HG02938 (cell line): ENCODE results near the gene KRTAP24-1.

ENCODE experiments used
- ATAC-seq: cut with Tn5 transposase; IDR thresholded peaks from one replicate; pipeline ENCODE4 v1.9.1; 2021; ENCODE audit warnings: mild to moderate bottlenecking, moderate library complexity; ENCODE audit not compliant: unreplicated experiment

Gene KRTAP24-1

DNA sequence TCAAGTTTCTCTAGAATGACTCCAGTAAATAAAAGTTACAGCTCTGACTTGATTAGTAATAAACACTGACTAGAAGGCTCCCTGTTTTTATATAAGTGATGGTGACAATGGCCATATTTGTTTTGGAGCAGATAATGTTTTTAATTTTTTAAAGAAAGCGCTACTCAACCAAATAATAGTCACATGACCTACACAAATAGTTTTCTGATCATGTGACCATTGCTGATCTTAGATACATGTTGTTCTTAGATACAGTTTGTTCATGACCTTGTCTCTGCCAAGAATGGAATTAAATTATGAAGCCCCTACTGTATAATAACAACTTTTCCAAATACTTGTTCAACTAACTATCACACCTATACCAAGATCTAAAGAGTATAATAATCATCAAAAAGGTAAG is 44.6 kb downstream of the KRTAP24-1 start:
- no peak for ATAC-seq

DNA sequence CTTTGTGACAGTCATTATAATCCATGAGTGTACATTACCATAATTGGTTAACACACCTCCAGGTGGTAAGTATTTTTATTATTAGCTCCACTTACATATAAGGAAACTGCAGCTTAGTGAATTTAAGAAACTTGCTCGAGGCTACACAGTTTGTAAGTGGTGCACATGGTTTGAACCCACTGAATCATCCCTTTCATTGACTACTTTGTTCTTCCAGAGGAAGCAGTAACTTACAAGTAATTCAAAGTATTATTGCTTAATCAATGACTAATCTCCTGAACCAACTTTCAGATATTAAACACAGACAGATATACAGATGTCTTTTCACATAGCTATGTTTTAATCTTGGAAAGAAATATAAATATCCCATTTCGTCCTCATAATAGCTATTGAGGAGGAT is 48.1 kb downstream of the KRTAP24-1 start:
- ATAC-seq = no peak

DNA sequence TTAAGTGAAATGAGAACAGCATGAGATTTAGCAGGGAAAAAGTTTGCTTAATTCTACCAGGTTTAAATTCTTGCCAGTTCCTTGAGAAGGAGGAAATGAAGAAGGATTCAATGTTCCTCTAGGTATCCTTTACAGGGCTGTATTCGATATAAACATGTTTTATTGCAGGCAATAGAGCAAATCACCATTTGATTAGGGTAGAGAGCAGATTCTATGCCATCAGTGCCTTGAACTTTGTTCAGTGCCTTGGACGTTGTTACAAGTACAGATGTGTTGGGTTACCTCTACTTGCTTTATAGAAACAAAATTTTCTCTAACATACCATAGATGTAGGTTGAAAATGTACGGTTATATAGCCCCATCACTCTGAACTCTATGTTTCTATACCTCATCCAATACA is 48.7 kb downstream of the KRTAP24-1 start:
- no peak for ATAC-seq

DNA sequence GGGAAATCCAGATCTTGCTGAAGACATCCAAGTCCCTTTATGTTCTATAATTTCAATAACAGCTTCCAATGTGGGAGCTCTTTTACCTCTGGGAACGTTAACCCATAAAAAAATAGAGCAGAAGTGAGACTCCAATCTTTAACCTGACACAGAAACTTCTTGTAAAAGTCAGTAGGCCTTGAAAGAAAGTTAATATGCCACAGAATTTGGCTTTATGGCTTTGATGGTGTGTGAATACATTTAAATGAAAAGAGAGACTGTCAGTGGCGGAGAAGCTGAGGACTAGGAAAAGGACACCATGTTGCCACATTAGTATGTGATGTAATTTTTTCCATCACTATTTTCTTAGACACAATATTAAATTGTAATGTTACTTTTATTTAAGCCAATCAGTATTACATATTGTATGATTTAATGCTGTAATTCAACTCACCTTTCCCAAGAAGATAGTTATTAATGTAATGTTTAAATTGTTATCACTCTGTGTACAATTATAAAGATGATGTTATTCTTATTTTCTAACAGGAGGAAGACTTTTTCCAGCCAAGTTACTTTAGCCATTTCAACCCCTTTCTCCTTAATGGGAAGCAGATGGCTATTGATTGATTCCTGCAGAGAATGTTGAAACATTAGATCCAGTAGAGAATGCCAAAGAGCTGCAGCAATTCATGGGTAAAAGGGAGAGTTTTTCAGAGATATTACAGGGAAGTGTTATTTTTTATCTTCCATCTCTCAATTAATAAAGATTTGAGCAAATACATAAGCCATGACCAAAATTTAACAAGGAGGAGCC is 49.3 kb downstream of the KRTAP24-1 start:
- no peak for ATAC-seq

DNA sequence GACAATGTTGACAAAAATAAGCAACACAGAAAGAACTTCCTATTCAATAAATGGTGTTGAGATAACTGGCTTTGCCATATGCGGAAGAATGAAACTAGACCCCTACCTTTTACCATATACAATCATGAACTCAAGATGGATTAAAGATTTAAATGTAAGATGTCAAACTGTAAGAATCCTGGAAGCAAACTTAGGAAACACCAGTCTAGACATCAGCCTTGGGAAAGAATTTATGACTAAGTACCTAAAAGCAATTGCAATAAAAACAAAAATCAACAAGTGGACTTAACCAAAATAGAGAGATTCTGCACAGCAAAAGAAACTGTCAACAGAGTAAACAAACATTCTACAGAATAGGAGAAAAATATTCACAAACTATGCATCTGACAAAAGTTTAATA is 50.7 kb downstream of the KRTAP24-1 start:
- no peak for ATAC-seq
